Measurements from ENCODE around the gene ATP2B2. TPM values are rescaled to one million over a fixed set of nuclear protein-coding genes. Genes with fewer than 3 reads are reported as not detected.

Gene ATP2B2
- total and polyA plus RNA-seq, 2 of the 8 experiments (the other 6 are each of a cell fraction or from before 2014, with no cell fraction given), result 0.14 to 1.2 TPM

- peaks cover 0 to 9% (median 5%) of the 10 kb centered on the region in 4 experiments; a peak in 6 of 7 replicates for H3K4me1 ChIP-seq (replicated peaks in 1 of 4; ENCODE audit: control insufficient read depth in 3 of 4, insufficient read depth in 4 of 4, low read length in 3 of 4)
- H3K14ac ChIP-seq (ENCODE audit: insufficient read length), result no peak overlapping the region
- H4K5ac ChIP-seq (ENCODE audit: insufficient read length, low read depth, low read length), result no peak overlapping the region
- H3K9me3 ChIP-seq (ENCODE audit: insufficient read depth in 2 of 2, low read depth in 1 of 2, low read length in 1 of 2), result no peaks in the 10 kb centered on the region
- H3K4me3 ChIP-seq (ENCODE audit: extremely low read depth in 1 of 4, insufficient read depth in 2 of 4, low read depth in 3 of 4, low read length in 4 of 4), result no peak overlapping the region
- DNase-seq (ENCODE audit: low read depth in 1 of 2, low spot score in 2 of 2) (no peak), FAIRE-seq (no peak)
- ChIA-PET CTCF (ENCODE audit: partially characterized antibody) (interaction anchor here (0.6 to 1.3 kb wide), 8 partner anchors 10 to 235 kb away, joined by 3 read pairs; no protein-coding TSS in a partner anchor), POLR2A (ENCODE audit: partially characterized antibody) (interaction anchor here (0.6 kb wide), 1 partner anchor 171 kb away, joined by 4 read pairs; no protein-coding TSS in a partner anchor)
- H3K36me3 ChIP-seq (ENCODE audit: control insufficient read depth in 2 of 4, insufficient read depth in 4 of 4, low read length in 3 of 4), result no peaks in the 10 kb centered on the region
- 86% methylated on average over 15 of the region's 15 CpGs; no CpG with 5 or more reads in 1 of the 2 experiments for WGBS, 2 experiments (ENCODE audit: extremely low coverage in 1 of 2, insufficient coverage in 1 of 2, insufficient read length in 1 of 2, insufficient replicate concordance in 2 of 2, low coverage in 1 of 2, low lambda C conversion rate in 2 of 2, missing lambda C conversion rate in 1 of 2)
- H2BK12ac ChIP-seq (ENCODE audit: low read depth, low read length), result no peak overlapping the region
- no peak overlapping the region for H2BK20ac ChIP-seq (ENCODE audit: low read length)
- no peak overlapping the region for H3K56ac ChIP-seq (replicated peaks; ENCODE audit: insufficient read length, low read depth, low read length)
- no peak overlapping the region for H2BK5ac ChIP-seq (ENCODE audit: low read depth, low read length)
- no peaks in the 10 kb centered on the region for H4K20me1 ChIP-seq (replicated peaks in 1 of 2; ENCODE audit: control insufficient read depth in 1 of 2, insufficient read depth in 2 of 2, low read length in 2 of 2)
- H3K9ac ChIP-seq (replicated peaks in 1 of 4; ENCODE audit: extremely low read depth in 1 of 4, low read depth in 3 of 4, low read length in 3 of 4), result no peak overlapping the region
- H3K79me2 ChIP-seq (ENCODE audit: control insufficient read depth in 1 of 2, insufficient read depth in 2 of 2, low read length in 2 of 2), result no peaks in the 10 kb centered on the region
- H4K8ac ChIP-seq (ENCODE audit: extremely low read depth, insufficient read depth, low read length), result no peak overlapping the region
- no peak overlapping the region for H4K91ac ChIP-seq (replicated peaks; ENCODE audit: insufficient read length, low read length)
- no peaks in the 10 kb centered on the region for H3K79me1 ChIP-seq (ENCODE audit: low read depth, low read length)
- no peak overlapping the region for H2AFZ ChIP-seq (ENCODE audit: low read length)
- TF ChIP-seq RAD21 (IDR thresholded peaks at IDR 0.05 in 1 of 2, conservative IDR thresholded peaks at IDR 0.05 in 1 of 2; ENCODE audit: low read depth in 2 of 2, low read length in 2 of 2), result no peak
- no peak overlapping the region for H2BK15ac ChIP-seq (ENCODE audit: low read length)
- no peak overlapping the region for H2AK5ac ChIP-seq (ENCODE audit: low read depth, low read length)
- no peak overlapping the region for H3K23ac ChIP-seq (ENCODE audit: insufficient read length)
- no peak overlapping the region for H3K27ac ChIP-seq (ENCODE audit: low read depth, low read length)
- no peak overlapping the region for H3K18ac ChIP-seq (ENCODE audit: extremely low read depth, low read length)
- H3K23me2 ChIP-seq (ENCODE audit: low read depth, low read length), result peaks cover 5% of the 10 kb centered on the region; the same call in 1 of the 2 replicates
- H3K4me2 ChIP-seq (ENCODE audit: insufficient read depth in 1 of 2, low read depth in 2 of 2, low read length in 2 of 2), result no peak overlapping the region
- no peak overlapping the region for H3K4ac ChIP-seq (replicated peaks; ENCODE audit: insufficient read length, low read depth, low read length)
- no peak overlapping the region for H2BK120ac ChIP-seq (replicated peaks; ENCODE audit: low read depth, low read length)
- peaks cover 0 to 12% (median 10%) of the 10 kb centered on the region in 4 experiments; a peak in 5 of 7 replicates for H3K27me3 ChIP-seq (replicated peaks in 1 of 4; ENCODE audit: control insufficient read depth in 3 of 4, extremely low read depth in 1 of 4, insufficient read depth in 3 of 4, low read length in 3 of 4)
These were observed 2.1 kb downstream of the ATP2B2 start for GRCh38 chr3:10503217-10503796.

All from H1 (cell line).